Effector CD4-positive, alpha-beta T cell (primary cell): ENCODE results near the gene ZNF503.

ENCODE experiments used
- DNase-seq: peaks from one replicate; pipeline ENCODE4 v3.0.0-alpha.2; 2020

Gene ZNF503

GRCh38 chr10:75431180-75432111 is 29.9 kb upstream of the ZNF503 start, which contains the start of gene LRMDA:
Gene LRMDA (plus strand): TSS chr10:75431624.
- no peak for DNase-seq

- DNase-seq, result no peak
Observed at GRCh38 chr10:75430000-75430763, 28.6 kb upstream of the ZNF503 start.

GRCh38 chr10:75429159-75429827 is 27.7 kb upstream of the ZNF503 start:
- DNase-seq, result no peak

GRCh38 chr10:75428434-75429158 is 27.0 kb upstream of the ZNF503 start:
- DNase-seq, result no peak

GRCh38 chr10:75427951-75428350 is 26.4 kb upstream of the ZNF503 start:
- DNase-seq, result no peak

- no peak for DNase-seq
Observed at GRCh38 chr10:75426880-75427279, 25.3 kb upstream of the ZNF503 start.

- DNase-seq, result no peak
Observed at GRCh38 chr10:75425291-75426079, 23.9 kb upstream of the ZNF503 start.

- DNase-seq, result no peak
Observed at GRCh38 chr10:75424571-75424970, 23.0 kb upstream of the ZNF503 start.

- DNase-seq, result no peak
Observed at GRCh38 chr10:75422913-75423312, 21.3 kb upstream of the ZNF503 start.

- DNase-seq, result no peak
Observed at GRCh38 chr10:75418712-75419111, 17.1 kb upstream of the ZNF503 start.

- no peak for DNase-seq
Observed at GRCh38 chr10:75418293-75418692, 16.7 kb upstream of the ZNF503 start.

- no peak for DNase-seq
Observed at GRCh38 chr10:75417522-75417927, 16.0 kb upstream of the ZNF503 start.

- DNase-seq, result no peak
Observed at GRCh38 chr10:75414527-75414926, 13.0 kb upstream of the ZNF503 start.

GRCh38 chr10:75410132-75411005 is 8.8 kb upstream of the ZNF503 start:
- DNase-seq, result no peak

- no peak for DNase-seq
Observed at GRCh38 chr10:75408911-75409885, 7.6 kb upstream of the ZNF503 start.

- DNase-seq, result no peak
Observed at GRCh38 chr10:75408509-75408875, 6.9 kb upstream of the ZNF503 start.

- DNase-seq, result no peak
Observed at GRCh38 chr10:75407713-75408508, 6.3 kb upstream of the ZNF503 start.

GRCh38 chr10:75407224-75407712 is 5.7 kb upstream of the ZNF503 start:
- no peak for DNase-seq
